Nephron (organoid): ENCODE measurements around the gene HESX1.

ENCODE experiments used
- H3K27ac Mint-ChIP-seq, 3 experiments: 2 replicates each; pipeline ENCODE4 v1.8.0; 2020; ENCODE audit warnings: mixed read lengths in 3 of 3, mild to moderate bottlenecking in 2 of 3, moderate library complexity in 1 of 3
- H3K27me3 Mint-ChIP-seq: 2 replicates; pipeline ENCODE4 v1.8.0; 2021; ENCODE audit warnings: low read depth, mild to moderate bottlenecking, moderate library complexity, mixed read lengths
- H3K36me3 Mint-ChIP-seq: 2 replicates; pipeline ENCODE4 v1.8.0; 2020; ENCODE audit warnings: low read depth, mixed read lengths
- H3K4me1 Mint-ChIP-seq: 2 replicates; pipeline ENCODE4 v1.8.0; 2020; ENCODE audit warnings: mixed read lengths
- H3K4me3 Mint-ChIP-seq, 3 experiments: 2 replicates each; pipeline ENCODE4 v1.8.0; 2020; ENCODE audit warnings: mild to moderate bottlenecking in 3 of 3, mixed read lengths in 3 of 3, moderate library complexity in 2 of 3
- H3K9me3 Mint-ChIP-seq: 2 replicates; pipeline ENCODE4 v1.8.0; 2020; ENCODE audit warnings: mixed read lengths
- TF ChIP-seq, protein P1 (sequence below), 3 experiments: fragments of 200-600 bp; sonication (generic); IDR thresholded peaks; one replicate each; pipeline ENCODE4 v1.5.0; 2021; ENCODE audit warnings: antibody characterized with exemption in 3 of 3; ENCODE audit not compliant: unreplicated experiment in 3 of 3

The HESX1 gene

DNA sequence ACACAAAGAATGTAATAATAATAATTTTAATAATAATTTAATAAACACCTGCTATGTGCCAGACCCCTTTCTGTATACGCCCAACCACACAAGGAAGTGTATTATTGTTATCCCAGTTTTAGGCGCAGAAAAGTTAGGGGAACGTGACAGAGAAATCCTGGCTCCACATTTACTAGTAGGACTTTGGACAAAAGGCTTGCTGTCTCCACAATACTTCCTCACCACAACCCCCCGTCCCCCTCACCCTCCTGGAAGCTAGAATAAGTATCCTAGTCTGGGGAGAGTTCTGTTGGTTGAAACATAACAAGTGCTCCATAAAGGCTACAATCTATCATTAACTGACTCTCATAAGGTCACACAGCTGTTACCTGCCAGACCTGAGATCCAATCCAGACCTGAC lies 34.1 kb downstream of the HESX1 start:
- peaks cover 6% of the 10 kb centered on the region for H3K27me3 Mint-ChIP-seq
- no peaks in the 10 kb centered on the region for H3K36me3 Mint-ChIP-seq
- H3K4me3 Mint-ChIP-seq = peak overlapping the region; percentile 85 to 89 (median 89)
- TF ChIP-seq, protein P1, sequence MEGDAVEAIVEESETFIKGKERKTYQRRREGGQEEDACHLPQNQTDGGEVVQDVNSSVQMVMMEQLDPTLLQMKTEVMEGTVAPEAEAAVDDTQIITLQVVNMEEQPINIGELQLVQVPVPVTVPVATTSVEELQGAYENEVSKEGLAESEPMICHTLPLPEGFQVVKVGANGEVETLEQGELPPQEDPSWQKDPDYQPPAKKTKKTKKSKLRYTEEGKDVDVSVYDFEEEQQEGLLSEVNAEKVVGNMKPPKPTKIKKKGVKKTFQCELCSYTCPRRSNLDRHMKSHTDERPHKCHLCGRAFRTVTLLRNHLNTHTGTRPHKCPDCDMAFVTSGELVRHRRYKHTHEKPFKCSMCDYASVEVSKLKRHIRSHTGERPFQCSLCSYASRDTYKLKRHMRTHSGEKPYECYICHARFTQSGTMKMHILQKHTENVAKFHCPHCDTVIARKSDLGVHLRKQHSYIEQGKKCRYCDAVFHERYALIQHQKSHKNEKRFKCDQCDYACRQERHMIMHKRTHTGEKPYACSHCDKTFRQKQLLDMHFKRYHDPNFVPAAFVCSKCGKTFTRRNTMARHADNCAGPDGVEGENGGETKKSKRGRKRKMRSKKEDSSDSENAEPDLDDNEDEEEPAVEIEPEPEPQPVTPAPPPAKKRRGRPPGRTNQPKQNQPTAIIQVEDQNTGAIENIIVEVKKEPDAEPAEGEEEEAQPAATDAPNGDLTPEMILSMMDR (IDR thresholded peaks at IDR 0.05; ENCODE audit: unreplicated experiment in 3 of 3) = no peak
- no peaks in the 10 kb centered on the region for H3K9me3 Mint-ChIP-seq
- H3K27ac Mint-ChIP-seq = peak overlapping the region; percentile 1 to 97 (median 95)
- H3K4me1 Mint-ChIP-seq = peaks cover 58% of the 10 kb centered on the region

DNA sequence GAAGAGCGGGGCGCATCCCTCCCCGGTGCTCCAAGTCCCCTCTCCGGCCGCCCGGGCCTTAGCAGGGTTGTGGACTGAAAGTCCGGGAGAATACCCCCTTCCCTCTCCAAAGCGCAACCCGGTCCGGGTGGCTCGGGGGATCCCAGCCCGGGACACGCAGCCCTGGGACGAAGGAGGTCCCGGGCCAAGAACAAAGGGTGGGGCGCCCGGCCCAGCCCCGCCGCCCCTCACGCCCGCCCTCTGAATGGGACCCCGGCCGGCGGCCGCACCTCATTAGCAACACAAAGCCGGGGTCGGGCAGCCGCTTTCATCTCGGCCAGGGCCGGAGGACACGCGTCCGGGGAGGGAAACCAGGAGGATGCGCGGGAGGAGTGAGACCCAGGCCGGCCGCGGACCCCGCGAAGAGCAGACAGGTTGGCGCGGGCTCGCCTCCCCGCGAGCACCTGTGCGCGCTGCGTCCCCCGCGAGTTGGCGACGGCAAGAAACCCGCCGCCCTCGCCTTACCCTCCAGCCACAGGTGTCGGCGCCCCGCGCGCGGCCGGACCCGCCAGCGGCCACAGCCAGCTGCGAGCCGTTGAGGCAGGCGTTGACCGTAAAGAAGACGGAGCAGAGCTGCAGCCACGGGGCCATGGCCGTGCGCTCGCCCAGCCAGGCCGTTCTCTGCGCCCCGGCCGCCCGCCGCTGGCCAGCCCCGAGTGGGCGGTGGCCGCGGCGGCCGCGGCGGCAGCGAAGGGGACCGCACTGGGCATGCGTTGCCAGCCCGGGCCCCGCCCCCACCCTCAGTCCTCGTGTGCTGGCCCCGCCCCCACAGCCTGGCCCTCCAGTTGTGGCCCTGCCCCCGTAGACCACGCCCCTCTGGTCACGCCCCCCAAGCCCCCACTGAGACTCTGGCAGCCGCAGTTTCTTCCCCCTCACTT lies 34.9 kb downstream of the HESX1 start, which contains the start of gene IL17RD:
Gene IL17RD, minus strand, starts transcription at position 697 of the 917 bp plus-strand sequence. Its CDS starts 67 bp downstream, at position 630.
- Mint-ChIP-seq H3K27me3 (peaks cover 6% of the 10 kb centered on the region), H3K4me3 (peak within 1 kb of the TSS; percentile 99 to 100 (median 99)), H3K4me1 (peaks cover 61% of the 10 kb centered on the region), H3K9me3 (no peaks in the 10 kb centered on the region), H3K27ac (peak within 1 kb of the TSS; percentile 99), H3K36me3 (no peaks in the 10 kb centered on the region)
- TF ChIP-seq, protein P1 (IDR thresholded peaks at IDR 0.05; ENCODE audit: unreplicated experiment in 3 of 3) = no peak

DNA sequence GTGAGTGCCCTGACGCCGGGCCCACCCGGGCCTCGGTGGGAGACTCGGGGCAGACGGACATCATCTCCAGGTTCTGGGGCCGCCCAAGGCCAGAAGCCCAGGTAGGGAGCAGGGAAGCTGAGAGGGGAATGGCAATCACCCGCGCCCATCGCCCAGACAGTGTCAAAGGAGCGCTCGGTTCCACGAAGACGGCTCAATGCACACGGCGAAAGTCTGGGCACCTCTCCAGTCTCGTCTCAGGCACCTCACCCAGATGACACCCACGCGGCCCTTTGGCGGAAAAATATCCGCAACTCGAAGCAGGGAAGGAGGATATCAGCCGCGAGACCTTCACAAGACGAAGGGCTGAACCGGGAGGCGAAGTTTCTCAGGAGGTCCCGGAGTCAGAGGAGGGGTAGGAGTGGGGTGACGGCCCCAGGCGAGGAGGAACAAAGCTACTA lies 35.5 kb downstream of the HESX1 start:
- H3K4me1 Mint-ChIP-seq = peaks cover 63% of the 10 kb centered on the region
- H3K9me3 Mint-ChIP-seq = no peaks in the 10 kb centered on the region
- H3K4me3 Mint-ChIP-seq = peak overlapping the region; percentile 99 to 100 (median 99)
- H3K27me3 Mint-ChIP-seq = peaks cover 6% of the 10 kb centered on the region
- H3K36me3 Mint-ChIP-seq = no peaks in the 10 kb centered on the region
- TF ChIP-seq, protein P1 (IDR thresholded peaks at IDR 0.05; ENCODE audit: unreplicated experiment in 3 of 3) = no peak
- H3K27ac Mint-ChIP-seq = peak overlapping the region; percentile 99

DNA sequence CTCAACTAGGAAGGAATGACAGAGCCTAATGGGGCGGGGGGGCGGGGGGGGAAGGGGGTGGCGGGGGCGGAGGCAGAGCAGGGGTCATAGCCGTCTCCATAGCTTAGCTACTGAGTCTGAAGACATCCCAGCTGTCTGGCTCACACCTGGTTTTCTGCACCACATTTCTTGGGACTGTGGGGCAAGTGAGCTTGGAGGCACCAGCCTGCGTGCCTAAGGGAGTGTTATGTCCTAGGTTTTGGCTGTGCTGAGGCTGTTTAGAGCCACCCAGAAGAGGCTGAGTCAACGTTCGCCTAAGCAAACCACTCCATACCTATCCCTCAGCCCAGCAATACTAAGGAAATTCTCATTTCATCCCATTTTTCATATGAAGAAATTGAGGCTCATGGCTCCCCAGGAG lies 36.0 kb downstream of the HESX1 start:
- Mint-ChIP-seq H3K9me3 (no peaks in the 10 kb centered on the region), H3K36me3 (no peaks in the 10 kb centered on the region), H3K4me3 (peak overlapping the region; percentile 99 to 100 (median 99)), H3K27ac (peak overlapping the region; percentile 99), H3K27me3 (peaks cover 6% of the 10 kb centered on the region), H3K4me1 (peaks cover 65% of the 10 kb centered on the region)
- TF ChIP-seq, protein P1 (IDR thresholded peaks at IDR 0.05; ENCODE audit: unreplicated experiment in 3 of 3) = no peak

DNA sequence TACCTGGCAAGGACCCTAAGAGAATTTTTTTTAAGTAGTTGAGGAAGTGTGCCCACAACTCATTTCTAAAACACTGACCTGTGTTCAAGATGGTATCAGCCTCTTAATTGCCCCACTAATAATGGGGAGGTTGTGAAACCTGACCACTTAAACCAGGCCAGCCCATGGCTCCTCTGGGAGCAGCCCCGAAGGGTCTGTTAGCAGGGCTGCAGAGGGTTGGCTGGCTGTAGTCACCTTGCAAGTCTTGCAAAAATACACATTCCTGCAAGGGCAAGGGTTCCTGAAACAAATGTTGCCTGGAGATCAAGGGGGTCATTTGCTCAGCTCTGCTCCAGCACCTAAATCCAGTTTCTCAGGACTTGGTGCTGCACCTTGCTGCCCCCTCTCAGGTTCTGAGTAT lies 37.9 kb downstream of the HESX1 start:
- H3K36me3 Mint-ChIP-seq = no peaks in the 10 kb centered on the region
- H3K9me3 Mint-ChIP-seq = no peaks in the 10 kb centered on the region
- no peaks in the 10 kb centered on the region for H3K27me3 Mint-ChIP-seq
- peak overlapping the region; percentile 99 for H3K27ac Mint-ChIP-seq
- H3K4me3 Mint-ChIP-seq = peak overlapping the region; percentile 82 to 100 (median 99)
- TF ChIP-seq, protein P1 (IDR thresholded peaks at IDR 0.05; ENCODE audit: unreplicated experiment in 3 of 3) = no peak
- peaks cover 75% of the 10 kb centered on the region for H3K4me1 Mint-ChIP-seq
